Astrocyte (in vitro differentiated cells and primary cell): Measurements from ENCODE around the gene GZMM. TPM values are rescaled to one million over a fixed set of nuclear protein-coding genes. Genes with fewer than 3 reads are reported as not detected.

Experiments
- DNase-seq: peaks from one replicate; pipeline ENCODE4 v3.0.0-alpha.2; 2010; ENCODE audit warnings: low read depth
- FAIRE-seq: peaks from 2 replicates; lab custom pipeline; 2011; peaks lifted over from hg19 to GRCh38; lab: Jason Lieb, UNC
- H2AFZ ChIP-seq: 2 replicates; pipeline ENCODE4 v1.6.0; 2012; ENCODE audit warnings: low read depth, low read length, inconsistent platforms
- H3K27ac ChIP-seq: 2 replicates; pipeline ENCODE4 v1.5.1; 2011; ENCODE audit warnings: low read depth, low read length, inconsistent platforms
- H3K27me3 ChIP-seq: 2 replicates; pipeline ENCODE4 v1.6.0; 2011; ENCODE audit warnings: low read length, inconsistent platforms; ENCODE audit not compliant: insufficient read depth
- H3K36me3 ChIP-seq: 2 replicates; pipeline ENCODE4 v1.5.1; 2011; ENCODE audit warnings: low read length, inconsistent platforms; ENCODE audit not compliant: insufficient read depth
- H3K4me1 ChIP-seq: 2 replicates; pipeline ENCODE4 v1.5.1; 2011; ENCODE audit warnings: low read length, inconsistent platforms; ENCODE audit not compliant: insufficient read depth
- H3K4me2 ChIP-seq: 2 replicates; pipeline ENCODE4 v1.6.0; 2012; ENCODE audit warnings: low read length, inconsistent platforms
- H3K4me3 ChIP-seq: 2 replicates; pipeline ENCODE4 v1.5.1; 2011; ENCODE audit warnings: low read depth, mild to moderate bottlenecking, low read length, inconsistent platforms; ENCODE audit not compliant: insufficient read depth
- H3K79me2 ChIP-seq: 2 replicates; pipeline ENCODE4 v1.6.0; 2012; ENCODE audit warnings: mild to moderate bottlenecking, low read length, inconsistent platforms; ENCODE audit not compliant: insufficient read depth
- H3K9ac ChIP-seq: 2 replicates; pipeline ENCODE4 v1.6.0; 2012; ENCODE audit warnings: mild to moderate bottlenecking, low read length, inconsistent platforms
- H3K9me3 ChIP-seq: 2 replicates; pipeline ENCODE4 v1.5.1; 2012; ENCODE audit warnings: low read depth, mild to moderate bottlenecking, low read length, inconsistent platforms; ENCODE audit not compliant: insufficient read depth
- H4K20me1 ChIP-seq: 2 replicates; pipeline ENCODE4 v1.6.0; 2012; ENCODE audit warnings: low read length, inconsistent platforms; ENCODE audit not compliant: insufficient read depth
- H3K27ac Mint-ChIP-seq: one replicate; pipeline ENCODE4 v1.8.0; 2021; ENCODE audit warnings: mild to moderate bottlenecking, mixed read lengths; ENCODE audit not compliant: unreplicated experiment
- H3K27me3 Mint-ChIP-seq: one replicate; pipeline ENCODE4 v1.8.0; 2021; ENCODE audit warnings: low read depth, mixed read lengths; ENCODE audit not compliant: unreplicated experiment
- H3K36me3 Mint-ChIP-seq: one replicate; pipeline ENCODE4 v1.8.0; 2021; ENCODE audit warnings: low read depth, mixed read lengths; ENCODE audit not compliant: unreplicated experiment
- H3K4me1 Mint-ChIP-seq: one replicate; pipeline ENCODE4 v1.8.0; 2021; ENCODE audit warnings: low read depth, mixed read lengths; ENCODE audit not compliant: unreplicated experiment
- H3K4me3 Mint-ChIP-seq: one replicate; pipeline ENCODE4 v1.8.0; 2021; ENCODE audit warnings: mild to moderate bottlenecking, moderate library complexity, mixed read lengths; ENCODE audit not compliant: unreplicated experiment
- H3K9me3 Mint-ChIP-seq: one replicate; pipeline ENCODE4 v1.8.0; 2021; ENCODE audit warnings: mild to moderate bottlenecking, mixed read lengths; ENCODE audit not compliant: unreplicated experiment
- EZH2 ChIP-seq: IDR thresholded peaks from 2 replicates; pipeline ENCODE4 v1.6.1; 2012; ENCODE audit warnings: mild to moderate bottlenecking, low read length, inconsistent platforms; ENCODE audit not compliant: insufficient read depth
- total RNA-seq: library from RNA; stranded (reverse); gene quantifications from 2 replicates; pipeline ENCODE4 v1.2.1, GENCODE V29; 2021
- TF ChIP-seq, protein P1 (sequence below): IDR thresholded peaks from 2 replicates; pipeline ENCODE4 v1.5.1; 2011; ENCODE audit warnings: low read depth, mild to moderate bottlenecking, inconsistent platforms, low read length, moderate library complexity; ENCODE audit not compliant: insufficient read depth

The GZMM gene
- total RNA-seq, 1 donor from 2014 or later: 0.70 TPM

DNA sequence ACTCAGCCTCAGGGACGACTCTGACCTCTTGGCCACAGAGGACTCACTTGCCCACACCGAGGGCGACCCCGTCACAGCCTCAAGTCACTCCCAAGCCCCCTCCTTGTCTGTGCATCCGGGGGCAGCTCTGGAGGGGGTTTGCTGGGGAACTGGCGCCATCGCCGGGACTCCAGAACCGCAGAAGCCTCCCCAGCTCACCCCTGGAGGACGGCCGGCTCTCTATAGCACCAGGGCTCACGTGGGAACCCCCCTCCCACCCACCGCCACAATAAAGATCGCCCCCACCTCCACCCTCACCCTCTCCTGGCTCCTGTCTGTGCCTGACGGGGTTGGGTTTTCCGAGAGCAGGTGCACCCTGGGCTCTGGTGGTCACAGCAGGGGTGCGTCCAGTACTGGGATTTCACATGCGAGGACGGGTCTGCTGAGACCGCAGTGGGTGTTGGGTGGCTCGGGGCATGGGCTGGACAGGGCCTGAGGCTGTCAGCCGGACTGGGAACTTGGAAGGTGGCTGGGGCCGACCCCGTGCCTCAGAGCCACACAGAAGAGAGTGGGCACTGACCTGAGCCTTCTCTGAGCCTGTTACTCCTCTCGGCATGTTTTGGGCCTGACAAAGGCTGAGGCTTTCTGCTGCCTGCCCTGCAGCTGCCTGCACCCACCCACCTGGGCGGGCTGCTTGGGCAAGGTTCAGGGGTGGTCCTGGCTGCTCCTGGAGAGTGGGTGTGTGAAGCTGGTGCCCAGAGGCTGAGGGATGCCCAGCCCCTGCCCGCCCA lies 39.5 kb downstream of the GZMM start:
- Histone ChIP-seq H3K9ac (no peak overlapping the region), H3K27ac (no peak overlapping the region), H3K4me2 (peak overlapping the region; percentile 20), H4K20me1 (peaks cover 71% of the 10 kb centered on the region), H3K36me3 (peaks cover 5% of the 10 kb centered on the region), H2AFZ (no peak overlapping the region), H3K4me3 (no peak overlapping the region), H3K4me1 (peaks cover 24% of the 10 kb centered on the region), H3K79me2 (peaks cover 31% of the 10 kb centered on the region), H3K9me3 (no peaks in the 10 kb centered on the region), H3K27me3 (no peaks in the 10 kb centered on the region)
- Mint-ChIP-seq H3K4me3 (peak overlapping the region; percentile 70), H3K36me3 (peaks cover 8% of the 10 kb centered on the region), H3K9me3 (no peaks in the 10 kb centered on the region), H3K4me1 (peaks cover 19% of the 10 kb centered on the region), H3K27me3 (no peaks in the 10 kb centered on the region), H3K27ac (peak overlapping the region; percentile 62)
- DNase-seq: no peak
- FAIRE-seq: no peak
- TF ChIP-seq, protein P1, sequence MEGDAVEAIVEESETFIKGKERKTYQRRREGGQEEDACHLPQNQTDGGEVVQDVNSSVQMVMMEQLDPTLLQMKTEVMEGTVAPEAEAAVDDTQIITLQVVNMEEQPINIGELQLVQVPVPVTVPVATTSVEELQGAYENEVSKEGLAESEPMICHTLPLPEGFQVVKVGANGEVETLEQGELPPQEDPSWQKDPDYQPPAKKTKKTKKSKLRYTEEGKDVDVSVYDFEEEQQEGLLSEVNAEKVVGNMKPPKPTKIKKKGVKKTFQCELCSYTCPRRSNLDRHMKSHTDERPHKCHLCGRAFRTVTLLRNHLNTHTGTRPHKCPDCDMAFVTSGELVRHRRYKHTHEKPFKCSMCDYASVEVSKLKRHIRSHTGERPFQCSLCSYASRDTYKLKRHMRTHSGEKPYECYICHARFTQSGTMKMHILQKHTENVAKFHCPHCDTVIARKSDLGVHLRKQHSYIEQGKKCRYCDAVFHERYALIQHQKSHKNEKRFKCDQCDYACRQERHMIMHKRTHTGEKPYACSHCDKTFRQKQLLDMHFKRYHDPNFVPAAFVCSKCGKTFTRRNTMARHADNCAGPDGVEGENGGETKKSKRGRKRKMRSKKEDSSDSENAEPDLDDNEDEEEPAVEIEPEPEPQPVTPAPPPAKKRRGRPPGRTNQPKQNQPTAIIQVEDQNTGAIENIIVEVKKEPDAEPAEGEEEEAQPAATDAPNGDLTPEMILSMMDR: no peak
- no peak for TF ChIP-seq EZH2

- Mint-ChIP-seq H3K27me3 (no peaks in the 10 kb centered on the region), H3K4me3 (peak overlapping the region; percentile 70), H3K27ac (no peak overlapping the region), H3K36me3 (peaks cover 8% of the 10 kb centered on the region), H3K9me3 (no peaks in the 10 kb centered on the region), H3K4me1 (peaks cover 19% of the 10 kb centered on the region)
- Histone ChIP-seq H3K4me2 (no peak overlapping the region), H3K36me3 (peaks cover 5% of the 10 kb centered on the region), H3K4me3 (no peak overlapping the region), H2AFZ (no peak overlapping the region), H3K9me3 (no peaks in the 10 kb centered on the region), H3K27me3 (no peaks in the 10 kb centered on the region), H3K4me1 (peaks cover 27% of the 10 kb centered on the region), H3K27ac (no peak overlapping the region), H4K20me1 (peaks cover 67% of the 10 kb centered on the region), H3K9ac (no peak overlapping the region), H3K79me2 (peaks cover 27% of the 10 kb centered on the region)
- no peak for TF ChIP-seq EZH2
- TF ChIP-seq, protein P1: no peak
- DNase-seq: no peak
- no peak for FAIRE-seq
Measured at GRCh38 chr19:583968-584239, 40.1 kb downstream of the GZMM start.
